T-helper 17 cell (primary cell): ENCODE data around the gene POPDC3. TPM values are rescaled to one million over a fixed set of nuclear protein-coding genes. Genes with fewer than 3 reads are reported as not detected.

Source experiments
- ATAC-seq: fragments of 150-1000 bp; cut with Tn5 transposase; 2 replicates; pipeline ENCODE4 v1.10.0; 2021; ENCODE audit warnings: mild to moderate bottlenecking, moderate library complexity
- DNase-seq, 3 donors: peaks; one replicate each; pipeline versions ENCODE4 v3.0.0 to v3.0.0-alpha.2; 2020 to 2021
- H3K9me3 ChIP-seq: one replicate; pipeline ENCODE4 v1.7.0; 2013; ENCODE audit warnings: low read length, mild to moderate bottlenecking; ENCODE audit not compliant: control insufficient read depth, poor library complexity, severe bottlenecking
- H3K27ac Mint-ChIP-seq: one replicate; pipeline ENCODE4 v1.8.0; 2022; ENCODE audit warnings: mild to moderate bottlenecking, moderate library complexity, mixed read lengths
- H3K27me3 Mint-ChIP-seq: one replicate; pipeline ENCODE4 v1.8.0; 2022; ENCODE audit warnings: mixed read lengths
- H3K36me3 Mint-ChIP-seq: one replicate; pipeline ENCODE4 v1.8.0; 2022; ENCODE audit warnings: low read depth, mixed read lengths
- H3K4me1 Mint-ChIP-seq: one replicate; pipeline ENCODE4 v1.8.0; 2022; ENCODE audit warnings: mild to moderate bottlenecking, mixed read lengths
- H3K4me3 Mint-ChIP-seq: one replicate; pipeline ENCODE4 v1.8.0; 2022; ENCODE audit warnings: mild to moderate bottlenecking, moderate library complexity, mixed read lengths
- total RNA-seq, 4 donors: library from RNA in 2 of 4; stranded (reverse) in 2 of 4; gene quantifications; one replicate each; pipeline ENCODE4 v1.2.3 and lab custom pipeline; 2022 to 2026

The POPDC3 gene
- total RNA-seq, 2 donors from 2014 or later: not detected

GRCh38 chr6:105116150-105116549 lies 63.7 kb downstream of the POPDC3 start:
- DNase-seq (no peak), ATAC-seq (no peak)
- Mint-ChIP-seq H3K27ac (no peak overlapping the region), H3K27me3 (peaks cover 49% of the 10 kb centered on the region), H3K36me3 (no peaks in the 10 kb centered on the region), H3K4me1 (peaks cover 2% of the 10 kb centered on the region), H3K4me3 (no peak overlapping the region)
- no peaks in the 10 kb centered on the region for H3K9me3 ChIP-seq

DNA sequence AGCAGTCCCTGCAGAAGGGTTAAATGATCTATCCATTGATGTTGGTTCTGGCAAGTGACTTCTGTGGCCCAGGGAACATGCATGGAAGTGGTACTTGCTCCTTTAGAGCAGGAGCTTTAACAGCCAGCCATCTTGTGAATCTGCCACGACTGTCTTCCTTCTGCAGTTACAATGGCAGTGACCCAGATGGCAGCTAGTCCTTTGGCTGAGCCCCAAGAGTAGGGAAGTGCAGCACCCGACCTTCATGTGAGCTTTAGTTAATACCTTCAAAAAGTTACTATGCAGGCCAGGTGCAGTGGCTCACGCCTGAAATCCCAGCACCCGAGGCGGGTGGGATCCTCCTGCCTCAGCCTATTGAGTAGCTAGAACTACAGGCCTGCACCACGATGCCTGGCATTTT lies 66.4 kb downstream of the POPDC3 start:
- Mint-ChIP-seq H3K4me3 (no peak overlapping the region), H3K27ac (no peak overlapping the region), H3K4me1 (peaks cover 2% of the 10 kb centered on the region), H3K36me3 (no peaks in the 10 kb centered on the region), H3K27me3 (peaks cover 64% of the 10 kb centered on the region)
- no peak for ATAC-seq
- no peaks in the 10 kb centered on the region for H3K9me3 ChIP-seq
- DNase-seq: no peak

- H3K9me3 ChIP-seq: no peaks in the 10 kb centered on the region
- Mint-ChIP-seq H3K4me3 (no peak overlapping the region), H3K27me3 (peaks cover 64% of the 10 kb centered on the region), H3K36me3 (no peaks in the 10 kb centered on the region), H3K27ac (no peak overlapping the region), H3K4me1 (peaks cover 2% of the 10 kb centered on the region)
- DNase-seq (no peak), ATAC-seq (no peak)
These were observed 67.2 kb downstream of the POPDC3 start for GRCh38 chr6:105112577-105112976.

DNA sequence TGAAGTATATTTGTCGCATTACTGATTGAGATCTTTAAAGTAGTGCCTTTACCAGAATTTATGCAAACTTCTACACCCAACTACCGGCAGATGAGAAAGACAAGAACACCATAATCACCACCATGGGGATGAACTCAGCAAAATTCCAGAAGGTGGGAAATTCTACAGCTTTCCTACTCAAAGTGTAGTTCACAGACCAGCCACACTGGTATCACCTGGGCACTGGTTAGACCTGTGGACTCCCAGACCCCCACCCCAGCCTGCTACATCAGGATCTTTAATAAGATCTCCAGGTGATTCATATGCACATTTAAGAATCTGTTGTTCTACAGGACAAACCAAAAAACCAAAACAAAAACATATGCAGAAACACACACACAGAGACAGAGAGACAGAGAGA lies 67.9 kb downstream of the POPDC3 start:
- Mint-ChIP-seq H3K36me3 (no peaks in the 10 kb centered on the region), H3K4me3 (no peak overlapping the region), H3K4me1 (peaks cover 2% of the 10 kb centered on the region), H3K27me3 (peaks cover 63% of the 10 kb centered on the region), H3K27ac (no peak overlapping the region)
- DNase-seq (no peak), ATAC-seq (no peak)
- H3K9me3 ChIP-seq: no peaks in the 10 kb centered on the region

DNA sequence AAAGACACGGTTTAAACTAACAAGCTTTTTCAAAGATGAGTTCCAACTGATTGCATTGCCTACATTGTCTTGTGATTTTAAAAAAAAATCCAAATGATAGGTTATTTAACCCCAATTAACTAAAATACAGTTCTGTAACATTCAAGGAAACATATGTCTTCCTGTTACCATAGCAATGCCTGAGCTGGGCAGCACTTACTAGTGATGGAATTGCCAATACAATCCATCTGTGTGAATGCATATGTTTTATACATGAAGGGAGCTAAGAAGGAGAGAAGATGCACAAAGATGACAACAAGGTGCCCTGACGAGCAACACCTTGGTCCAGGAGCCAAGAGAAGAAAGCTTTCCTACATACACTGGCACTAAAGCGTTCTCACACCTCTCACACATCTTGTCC lies 68.7 kb downstream of the POPDC3 start:
- no peak for DNase-seq
- H3K27ac Mint-ChIP-seq: no peak overlapping the region

GRCh38 chr6:105109955-105110895 lies 69.6 kb downstream of the POPDC3 start:
- ATAC-seq (no peak), DNase-seq (no peak)
- Mint-ChIP-seq H3K4me1 (no peaks in the 10 kb centered on the region), H3K36me3 (no peaks in the 10 kb centered on the region), H3K27me3 (peaks cover 60% of the 10 kb centered on the region), H3K4me3 (no peak overlapping the region), H3K27ac (no peak overlapping the region)
- no peaks in the 10 kb centered on the region for H3K9me3 ChIP-seq

More for the DNA sequence above, 68.7 kb downstream of the POPDC3 start:
- no peaks in the 10 kb centered on the region for H3K4me1 Mint-ChIP-seq
- H3K27me3 Mint-ChIP-seq: peaks cover 58% of the 10 kb centered on the region
- no peaks in the 10 kb centered on the region for H3K9me3 ChIP-seq
- no peaks in the 10 kb centered on the region for H3K36me3 Mint-ChIP-seq
- no peak for ATAC-seq
- no peak overlapping the region for H3K4me3 Mint-ChIP-seq

DNA sequence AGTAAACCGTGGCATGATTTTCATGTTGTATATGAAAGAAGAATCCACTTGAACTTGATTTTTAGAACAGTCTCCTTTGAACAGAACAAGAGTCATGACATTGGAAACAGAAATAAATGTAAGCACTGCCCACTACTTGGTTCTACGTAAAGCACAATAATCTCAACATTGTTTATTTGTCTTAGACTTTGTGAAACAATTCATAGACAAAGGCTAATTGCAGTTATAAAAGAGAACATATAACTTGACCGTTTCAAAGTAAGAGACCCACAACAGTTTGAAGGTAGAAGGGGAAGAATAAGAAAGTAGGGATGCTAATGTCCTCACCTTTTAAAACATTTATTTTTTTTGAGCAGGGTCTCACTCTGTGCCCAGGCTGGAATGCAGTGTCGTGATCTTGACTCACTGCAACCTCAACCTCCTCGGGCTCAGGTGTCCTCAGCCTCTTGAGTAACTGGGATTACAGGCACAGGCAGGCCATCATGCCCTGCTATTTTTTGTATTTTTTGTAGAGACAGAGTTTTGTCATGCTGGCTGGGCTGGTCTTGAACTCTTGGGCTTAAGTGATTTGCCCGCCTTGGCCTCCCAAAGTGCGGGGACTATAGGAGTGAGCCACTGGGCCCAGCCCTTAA lies 71.1 kb downstream of the POPDC3 start:
- no peak for ATAC-seq
- Mint-ChIP-seq H3K36me3 (no peaks in the 10 kb centered on the region), H3K27ac (no peak overlapping the region), H3K27me3 (peaks cover 64% of the 10 kb centered on the region), H3K4me3 (no peak overlapping the region), H3K4me1 (no peaks in the 10 kb centered on the region)
- no peak for DNase-seq
- no peaks in the 10 kb centered on the region for H3K9me3 ChIP-seq

Other genes with a start within 250 kb of the POPDC3 start
- gene LIN28B, start 222.9 kb downstream of the POPDC3 start, total RNA-seq: not detected
- gene PREP, start 223.1 kb upstream of the POPDC3 start, total RNA-seq: 10 to 100 TPM; 26.2 to 27.8 TPM